ENCODE measurements around the gene ASPA.

The ASPA gene

GRCh38 chr17:3469529-3469928 lies 6.3 kb upstream of the ASPA start:
- no peaks in the 10 kb centered on the region for H3K4me1 ChIP-seq (ENCODE audit: control insufficient read depth, low read length)
- H3K79me2 ChIP-seq (ENCODE audit: control insufficient read depth, low read length) = no peaks in the 10 kb centered on the region
- H3K36me3 ChIP-seq (ENCODE audit: control insufficient read depth, low read length) = no peaks in the 10 kb centered on the region
- no peaks in the 10 kb centered on the region for H3K9me3 ChIP-seq (ENCODE audit: control insufficient read depth, insufficient read depth, low read length)
- H3K4me2 ChIP-seq (ENCODE audit: low read length) = no peak overlapping the region
- no peak overlapping the region for H3K4me3 ChIP-seq (ENCODE audit: low read length)
- no peaks in the 10 kb centered on the region for H3K9me2 ChIP-seq (replicated peaks; ENCODE audit: control insufficient read depth, low read length)
- H3K27me3 ChIP-seq (ENCODE audit: control insufficient read depth, low read length) = peaks cover 10% of the 10 kb centered on the region
- TF ChIP-seq EZH2phosphoT487 (IDR thresholded peaks at IDR 0.05; ENCODE audit: borderline replicate concordance, low read length) = no peak
- no peak for TF ChIP-seq CTCF (IDR thresholded peaks at IDR 0.05; ENCODE audit: low read depth, low read length, poor library complexity, severe bottlenecking)
- no peaks in the 10 kb centered on the region for H4K20me1 ChIP-seq (ENCODE audit: control insufficient read depth, insufficient read depth, low read depth, low read length)
- H3K27ac ChIP-seq (ENCODE audit: low read depth, low read length) = no peak overlapping the region
- no peaks in the 10 kb centered on the region for H3F3A ChIP-seq (ENCODE audit: control insufficient read depth, insufficient read depth)

- no peaks in the 10 kb centered on the region for H3K4me1 ChIP-seq (ENCODE audit: control insufficient read depth, low read length)
- H3K27me3 ChIP-seq (ENCODE audit: control insufficient read depth, low read length) = peaks cover 14% of the 10 kb centered on the region
- no peaks in the 10 kb centered on the region for H3K79me2 ChIP-seq (ENCODE audit: control insufficient read depth, low read length)
- no peaks in the 10 kb centered on the region for H3K36me3 ChIP-seq (ENCODE audit: control insufficient read depth, low read length)
- no peaks in the 10 kb centered on the region for H3F3A ChIP-seq (ENCODE audit: control insufficient read depth, insufficient read depth)
- no peak within 1 kb of the TSS for H3K27ac ChIP-seq (ENCODE audit: low read depth, low read length)
- H3K4me2 ChIP-seq (ENCODE audit: low read length) = no peak within 1 kb of the TSS
- H3K4me3 ChIP-seq (ENCODE audit: low read length) = no peak within 1 kb of the TSS
- H3K9me3 ChIP-seq (ENCODE audit: control insufficient read depth, insufficient read depth, low read length) = no peaks in the 10 kb centered on the region
- no peaks in the 10 kb centered on the region for H3K9me2 ChIP-seq (replicated peaks; ENCODE audit: control insufficient read depth, low read length)
- TF ChIP-seq CTCF (IDR thresholded peaks at IDR 0.05; ENCODE audit: low read depth, low read length, poor library complexity, severe bottlenecking) = no peak
- no peak for TF ChIP-seq EZH2phosphoT487 (IDR thresholded peaks at IDR 0.05; ENCODE audit: borderline replicate concordance, low read length)
- no peaks in the 10 kb centered on the region for H4K20me1 ChIP-seq (ENCODE audit: control insufficient read depth, insufficient read depth, low read depth, low read length)
These were observed 4.2 kb upstream of the ASPA start, which contains the start of gene SPATA22 for GRCh38 chr17:3471599-3471998. SPATA22 (minus strand) TSS chr17:3471819; CDS start chr17:3469325, 2,494 bp downstream.

DNA sequence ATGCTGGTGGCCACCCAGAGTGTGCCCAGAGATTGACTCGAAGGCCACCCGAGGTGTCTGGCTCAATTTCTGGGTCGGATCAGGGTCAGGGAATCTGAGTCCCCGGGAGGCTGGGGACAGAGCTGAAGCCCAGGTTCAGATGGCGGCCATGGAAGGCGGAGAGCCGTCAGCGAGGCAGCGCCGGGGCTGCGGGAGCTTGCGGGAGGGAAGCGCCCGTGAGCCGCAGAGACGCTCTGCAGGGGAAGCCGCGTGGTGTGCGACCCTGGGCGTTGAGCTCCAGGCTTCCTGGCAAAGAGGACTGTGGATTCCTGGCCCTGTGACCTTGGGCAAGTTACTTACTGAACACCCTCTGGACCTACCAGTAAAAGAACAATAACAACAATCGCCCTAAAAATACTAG lies 3.7 kb upstream of the ASPA start:
- Histone ChIP-seq H3K4me3 (ENCODE audit: low read length) (no peak overlapping the region), H3K79me2 (ENCODE audit: control insufficient read depth, low read length) (no peaks in the 10 kb centered on the region), H3K27me3 (ENCODE audit: control insufficient read depth, low read length) (peaks cover 14% of the 10 kb centered on the region), H3K9me2 (replicated peaks; ENCODE audit: control insufficient read depth, low read length) (no peaks in the 10 kb centered on the region), H3K27ac (ENCODE audit: low read depth, low read length) (no peak overlapping the region), H3K4me1 (ENCODE audit: control insufficient read depth, low read length) (no peaks in the 10 kb centered on the region), H4K20me1 (ENCODE audit: control insufficient read depth, insufficient read depth, low read depth, low read length) (no peaks in the 10 kb centered on the region), H3K9me3 (ENCODE audit: control insufficient read depth, insufficient read depth, low read length) (no peaks in the 10 kb centered on the region), H3K36me3 (ENCODE audit: control insufficient read depth, low read length) (no peaks in the 10 kb centered on the region), H3F3A (ENCODE audit: control insufficient read depth, insufficient read depth) (no peaks in the 10 kb centered on the region), H3K4me2 (ENCODE audit: low read length) (no peak overlapping the region)
- TF ChIP-seq CTCF (IDR thresholded peaks at IDR 0.05; ENCODE audit: low read depth, low read length, poor library complexity, severe bottlenecking) = no peak
- no peak for TF ChIP-seq EZH2phosphoT487 (IDR thresholded peaks at IDR 0.05; ENCODE audit: borderline replicate concordance, low read length)
